ENCODE measurements around the gene GABRA5. TPM values are rescaled to one million over a fixed set of nuclear protein-coding genes. Genes with fewer than 3 reads are reported as not detected.

The GABRA5 gene
- total RNA-seq, 2 experiments from 2014 or later = not detected

DNA sequence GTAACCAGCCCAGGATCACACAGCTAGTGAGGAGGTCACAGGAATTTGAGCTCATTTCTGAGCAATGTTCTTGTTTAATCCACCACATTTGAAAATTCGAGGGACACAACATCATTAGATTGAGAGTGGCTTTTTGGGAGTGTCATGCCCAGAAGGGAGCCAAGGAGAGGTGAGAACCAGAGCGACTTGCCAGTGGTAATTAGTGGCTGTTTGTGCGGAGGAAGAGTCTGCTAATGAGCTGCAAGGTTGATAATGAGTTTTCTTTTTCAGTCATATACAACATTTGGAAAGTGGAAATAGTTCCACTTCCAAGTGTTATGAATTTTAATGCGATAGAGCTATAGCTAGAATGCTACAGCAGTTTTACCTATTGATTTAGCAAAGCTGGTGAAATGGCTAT is 19.7 kb downstream of the GABRA5 start:
- Histone ChIP-seq H3K4me3 (ENCODE audit: low read depth, low read length, poor library complexity, severe bottlenecking) (no peak overlapping the region), H3K27ac (ENCODE audit: low read depth, low read length, poor library complexity, severe bottlenecking) (no peak overlapping the region), H3K36me3 (ENCODE audit: insufficient read depth, low read length) (no peaks in the 10 kb centered on the region), H3K9me2 (ENCODE audit: insufficient read depth, low read length) (no peaks in the 10 kb centered on the region), H3K79me2 (ENCODE audit: insufficient read depth, low read depth, low read length) (no peaks in the 10 kb centered on the region), H2AFZ (ENCODE audit: low read length) (no peak overlapping the region), H3K4me1 (ENCODE audit: insufficient read depth, low read length, poor library complexity, severe bottlenecking) (no peaks in the 10 kb centered on the region), H3K4me2 (ENCODE audit: low read length) (no peak overlapping the region), H4K20me1 (ENCODE audit: insufficient read depth, low read length) (no peaks in the 10 kb centered on the region), H3K9me3 (ENCODE audit: low read length) (no peaks in the 10 kb centered on the region)
- POLR2A ChIA-PET = no interaction called here
- DNase-seq (ENCODE audit: low spot score) = no peak
- CTCF ChIA-PET (ENCODE audit: unreplicated experiment) = no interaction called here
- TF ChIP-seq, protein P1, sequence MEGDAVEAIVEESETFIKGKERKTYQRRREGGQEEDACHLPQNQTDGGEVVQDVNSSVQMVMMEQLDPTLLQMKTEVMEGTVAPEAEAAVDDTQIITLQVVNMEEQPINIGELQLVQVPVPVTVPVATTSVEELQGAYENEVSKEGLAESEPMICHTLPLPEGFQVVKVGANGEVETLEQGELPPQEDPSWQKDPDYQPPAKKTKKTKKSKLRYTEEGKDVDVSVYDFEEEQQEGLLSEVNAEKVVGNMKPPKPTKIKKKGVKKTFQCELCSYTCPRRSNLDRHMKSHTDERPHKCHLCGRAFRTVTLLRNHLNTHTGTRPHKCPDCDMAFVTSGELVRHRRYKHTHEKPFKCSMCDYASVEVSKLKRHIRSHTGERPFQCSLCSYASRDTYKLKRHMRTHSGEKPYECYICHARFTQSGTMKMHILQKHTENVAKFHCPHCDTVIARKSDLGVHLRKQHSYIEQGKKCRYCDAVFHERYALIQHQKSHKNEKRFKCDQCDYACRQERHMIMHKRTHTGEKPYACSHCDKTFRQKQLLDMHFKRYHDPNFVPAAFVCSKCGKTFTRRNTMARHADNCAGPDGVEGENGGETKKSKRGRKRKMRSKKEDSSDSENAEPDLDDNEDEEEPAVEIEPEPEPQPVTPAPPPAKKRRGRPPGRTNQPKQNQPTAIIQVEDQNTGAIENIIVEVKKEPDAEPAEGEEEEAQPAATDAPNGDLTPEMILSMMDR (conservative IDR thresholded peaks at IDR 0.05; ENCODE audit: low read length) = no peak
- TF ChIP-seq EZH2phosphoT487 (IDR thresholded peaks at IDR 0.05; ENCODE audit: borderline replicate concordance, low read depth, low read length) = no peak
- no TSS peak for BruUV-seq (replicated peaks)
- intact Hi-C loops (cut with micrococcal nuclease; ENCODE audit: unreplicated experiment) = no loop called here

DNA sequence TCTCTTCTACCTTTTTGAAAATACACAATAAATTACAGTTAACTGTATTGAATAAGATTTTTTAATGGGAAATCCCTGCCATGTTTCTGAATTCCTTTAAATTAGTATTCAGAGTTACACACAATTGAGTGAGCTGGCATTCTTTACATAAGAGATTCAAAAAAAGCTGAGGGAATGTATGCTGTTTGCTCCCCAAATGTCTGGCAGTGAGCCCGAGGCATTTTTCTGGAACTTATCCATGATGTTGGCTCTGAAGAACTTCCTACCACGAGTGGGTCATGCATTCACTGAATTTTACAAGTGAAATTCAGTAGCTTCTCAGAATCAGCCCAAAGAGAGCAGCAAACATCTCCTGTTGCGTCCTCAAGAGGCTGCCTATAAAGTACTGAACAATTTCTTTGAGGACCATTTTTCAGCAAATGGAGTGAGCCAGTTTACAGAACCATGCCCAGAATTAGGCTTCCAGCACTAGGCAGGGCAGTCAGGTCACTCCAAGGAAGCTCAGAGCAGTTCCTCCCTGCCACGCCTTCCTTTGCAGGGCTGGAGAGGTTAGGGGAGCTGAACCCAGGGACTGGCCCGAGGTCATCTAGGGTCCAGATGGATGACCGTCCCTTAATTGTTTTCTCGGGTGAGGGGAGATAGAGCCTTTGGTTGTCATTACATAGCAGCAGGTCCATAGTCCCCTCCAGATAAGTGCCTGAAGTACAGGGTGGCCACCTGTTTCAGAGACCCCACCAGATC is 21.2 kb downstream of the GABRA5 start:
- no peak overlapping the region for H2AFZ ChIP-seq (ENCODE audit: low read length)
- no peak overlapping the region for H3K4me2 ChIP-seq (ENCODE audit: low read length)
- intact Hi-C loops (cut with micrococcal nuclease; ENCODE audit: unreplicated experiment) = no loop called here
- H3K4me3 ChIP-seq (ENCODE audit: low read depth, low read length, poor library complexity, severe bottlenecking) = no peak overlapping the region
- BruUV-seq (replicated peaks) = no TSS peak
- H3K79me2 ChIP-seq (ENCODE audit: insufficient read depth, low read depth, low read length) = no peaks in the 10 kb centered on the region
- no peak overlapping the region for H3K27ac ChIP-seq (ENCODE audit: low read depth, low read length, poor library complexity, severe bottlenecking)
- no peaks in the 10 kb centered on the region for H4K20me1 ChIP-seq (ENCODE audit: insufficient read depth, low read length)
- no peaks in the 10 kb centered on the region for H3K9me2 ChIP-seq (ENCODE audit: insufficient read depth, low read length)
- TF ChIP-seq, protein P1 (conservative IDR thresholded peaks at IDR 0.05; ENCODE audit: low read length) = no peak
- TF ChIP-seq EZH2phosphoT487 (IDR thresholded peaks at IDR 0.05; ENCODE audit: borderline replicate concordance, low read depth, low read length) = no peak
- no peaks in the 10 kb centered on the region for H3K36me3 ChIP-seq (ENCODE audit: insufficient read depth, low read length)
- no peak for DNase-seq (ENCODE audit: low spot score)
- ChIA-PET POLR2A (no interaction called here), CTCF (ENCODE audit: unreplicated experiment) (no interaction called here)
- 0 out of 2 replicates have a peak, but pooled peaks cover 3% of the 10 kb centered on the region for H3K9me3 ChIP-seq (ENCODE audit: low read length)
- H3K4me1 ChIP-seq (ENCODE audit: insufficient read depth, low read length, poor library complexity, severe bottlenecking) = no peaks in the 10 kb centered on the region

DNA sequence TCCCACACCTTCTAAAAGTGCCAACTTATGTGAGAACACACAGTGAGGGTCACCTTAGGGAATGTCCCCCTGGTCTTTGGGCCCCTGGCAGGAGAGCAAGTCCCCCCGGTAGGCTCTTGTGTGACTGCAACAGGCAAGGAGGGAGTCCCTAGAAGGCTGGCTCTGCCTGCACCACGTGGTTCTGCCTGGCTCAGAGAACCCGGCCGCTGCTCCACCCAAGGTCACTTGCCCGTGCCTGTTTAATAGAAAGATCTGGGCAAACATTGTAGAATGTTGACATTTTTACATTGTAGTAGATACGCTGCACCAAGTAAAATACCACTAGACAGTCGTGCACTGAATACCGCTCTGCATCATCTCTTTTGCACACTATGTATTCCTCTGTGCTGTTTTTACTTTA is 21.9 kb downstream of the GABRA5 start:
- H3K4me2 ChIP-seq (ENCODE audit: low read length) = no peak overlapping the region
- CTCF ChIA-PET (ENCODE audit: unreplicated experiment) = no interaction called here
- H3K9me2 ChIP-seq (ENCODE audit: insufficient read depth, low read length) = no peaks in the 10 kb centered on the region
- POLR2A ChIA-PET = no interaction called here
- H3K36me3 ChIP-seq (ENCODE audit: insufficient read depth, low read length) = no peaks in the 10 kb centered on the region
- H3K79me2 ChIP-seq (ENCODE audit: insufficient read depth, low read depth, low read length) = no peaks in the 10 kb centered on the region
- no peak for TF ChIP-seq EZH2phosphoT487 (IDR thresholded peaks at IDR 0.05; ENCODE audit: borderline replicate concordance, low read depth, low read length)
- TF ChIP-seq, protein P1 (conservative IDR thresholded peaks at IDR 0.05; ENCODE audit: low read length) = no peak
- intact Hi-C loops (cut with micrococcal nuclease; ENCODE audit: unreplicated experiment) = loop anchor here (1.0 kb wide), 1 partner anchor 129 kb away; no protein-coding TSS in a partner anchor
- H3K9me3 ChIP-seq (ENCODE audit: low read length) = 0 out of 2 replicates have a peak, but pooled peaks cover 5% of the 10 kb centered on the region
- H3K4me1 ChIP-seq (ENCODE audit: insufficient read depth, low read length, poor library complexity, severe bottlenecking) = no peaks in the 10 kb centered on the region
- H3K27ac ChIP-seq (ENCODE audit: low read depth, low read length, poor library complexity, severe bottlenecking) = no peak overlapping the region
- no peak for DNase-seq (ENCODE audit: low spot score)
- no peak overlapping the region for H3K4me3 ChIP-seq (ENCODE audit: low read depth, low read length, poor library complexity, severe bottlenecking)
- no TSS peak for BruUV-seq (replicated peaks)
- H4K20me1 ChIP-seq (ENCODE audit: insufficient read depth, low read length) = no peaks in the 10 kb centered on the region
- no peak overlapping the region for H2AFZ ChIP-seq (ENCODE audit: low read length)

Measured in OCI-LY7 (cell line).